Activated T-cell treated with anti-CD3 and anti-CD28 coated beads, Interleukin-2, amount 50 U/mL, for 1 hour (primary cell): Measurements from ENCODE around the gene EMX2.
"Not testable (repeated sequence)": the region's sequence is repeated elsewhere in the genome, so short reads cannot be mapped to it uniquely, and the experiment has no call there.

Source experiments
- DNase-seq: peaks from one replicate; pipeline ENCODE4 v3.0.0-alpha.2; 2020

Gene EMX2

GRCh38 chr10:117542706-117543224, at the start of gene EMX2:
Gene EMX2 (plus strand): TSS chr10:117542746. CDS start chr10:117543268, 522 bp downstream.
- no peak for DNase-seq

GRCh38 chr10:117496031-117496430, 46.5 kb upstream of the EMX2 start:
- no peak for DNase-seq

DNA sequence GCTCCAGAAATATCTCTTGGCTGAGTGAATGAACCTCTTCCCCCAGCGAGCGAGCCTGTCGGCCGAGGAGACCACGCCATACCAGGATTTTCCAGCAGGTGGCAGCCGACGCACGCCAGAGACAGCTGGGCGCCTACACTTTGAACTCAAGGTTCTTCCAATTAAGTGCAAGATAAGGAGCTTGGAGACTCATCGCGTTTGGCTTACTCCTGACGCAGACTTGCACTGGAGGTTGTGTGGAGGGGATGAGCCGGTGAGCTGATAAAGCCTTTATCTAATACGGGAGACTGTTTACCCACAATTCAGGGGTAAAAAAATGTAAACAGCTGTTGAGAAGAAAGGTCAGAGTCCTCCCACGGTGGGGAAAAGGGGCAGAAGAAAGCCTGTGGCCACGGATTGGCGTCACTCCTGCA, 45.9 kb upstream of the EMX2 start:
- DNase-seq: peak; percentile 75

GRCh38 chr10:117497736-117498135, 44.8 kb upstream of the EMX2 start:
- DNase-seq: no peak

- no peak for DNase-seq
Measured at GRCh38 chr10:117499248-117500105, 43.1 kb upstream of the EMX2 start.

DNA sequence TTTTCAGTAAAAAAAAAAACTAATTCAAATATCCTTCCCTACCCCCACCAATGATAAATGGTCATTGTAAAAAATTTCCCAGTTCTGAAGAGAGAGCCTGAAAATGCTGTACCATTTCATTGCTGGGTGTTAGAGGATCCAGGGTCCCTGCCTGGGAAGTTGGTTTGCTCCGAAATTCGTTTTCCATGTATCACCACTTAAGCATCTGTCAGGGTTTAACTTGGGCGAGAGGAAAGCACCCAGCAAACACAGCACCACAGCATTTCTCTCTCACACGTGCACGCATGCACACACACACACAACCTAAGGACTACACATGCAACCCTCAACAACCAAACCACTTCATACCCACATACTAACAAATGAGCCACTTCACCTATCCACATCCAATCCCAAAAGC, 42.1 kb upstream of the EMX2 start:
- DNase-seq: no peak

GRCh38 chr10:117501460-117502035, 41.0 kb upstream of the EMX2 start:
- no peak for DNase-seq

DNA sequence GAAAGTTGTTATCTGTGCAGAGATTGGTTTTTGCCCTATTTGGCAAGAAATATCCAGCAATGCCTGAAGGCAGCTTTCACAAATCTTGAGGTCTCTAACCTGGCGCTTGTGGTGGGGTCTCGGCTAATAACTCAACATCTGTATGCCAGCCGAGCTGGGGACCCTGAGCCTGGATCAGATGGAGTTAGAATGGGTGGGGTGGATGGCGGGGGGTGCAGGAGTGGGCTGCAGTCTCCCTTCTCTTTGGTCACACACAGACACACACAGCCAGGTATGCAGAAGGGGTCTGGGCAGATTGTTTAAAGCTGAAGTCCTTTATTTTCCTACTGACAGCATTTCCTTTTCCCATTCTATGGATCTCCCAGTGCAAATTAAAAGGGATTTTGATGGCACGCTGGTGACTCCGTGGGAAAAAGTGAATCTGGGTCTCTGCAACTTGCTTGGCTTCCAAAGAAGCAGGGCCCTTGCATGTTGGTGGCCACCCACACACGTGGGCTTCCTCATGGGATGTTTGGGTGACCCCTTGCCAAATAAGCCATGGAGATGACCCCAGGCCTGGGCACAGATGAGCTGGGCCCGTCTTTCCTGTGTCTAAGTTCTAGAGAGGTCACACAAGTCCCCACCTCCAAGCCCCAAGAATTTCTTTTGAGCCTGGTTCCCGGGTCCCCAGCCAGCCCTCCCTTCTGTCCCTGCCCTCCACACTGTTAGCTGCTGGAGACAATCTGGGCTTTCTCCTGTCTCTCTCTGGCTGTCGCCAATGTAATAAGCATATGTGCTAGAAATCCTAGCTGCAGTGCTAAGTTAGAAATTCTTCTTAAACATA, 39.9 kb upstream of the EMX2 start:
- no peak for DNase-seq

DNA sequence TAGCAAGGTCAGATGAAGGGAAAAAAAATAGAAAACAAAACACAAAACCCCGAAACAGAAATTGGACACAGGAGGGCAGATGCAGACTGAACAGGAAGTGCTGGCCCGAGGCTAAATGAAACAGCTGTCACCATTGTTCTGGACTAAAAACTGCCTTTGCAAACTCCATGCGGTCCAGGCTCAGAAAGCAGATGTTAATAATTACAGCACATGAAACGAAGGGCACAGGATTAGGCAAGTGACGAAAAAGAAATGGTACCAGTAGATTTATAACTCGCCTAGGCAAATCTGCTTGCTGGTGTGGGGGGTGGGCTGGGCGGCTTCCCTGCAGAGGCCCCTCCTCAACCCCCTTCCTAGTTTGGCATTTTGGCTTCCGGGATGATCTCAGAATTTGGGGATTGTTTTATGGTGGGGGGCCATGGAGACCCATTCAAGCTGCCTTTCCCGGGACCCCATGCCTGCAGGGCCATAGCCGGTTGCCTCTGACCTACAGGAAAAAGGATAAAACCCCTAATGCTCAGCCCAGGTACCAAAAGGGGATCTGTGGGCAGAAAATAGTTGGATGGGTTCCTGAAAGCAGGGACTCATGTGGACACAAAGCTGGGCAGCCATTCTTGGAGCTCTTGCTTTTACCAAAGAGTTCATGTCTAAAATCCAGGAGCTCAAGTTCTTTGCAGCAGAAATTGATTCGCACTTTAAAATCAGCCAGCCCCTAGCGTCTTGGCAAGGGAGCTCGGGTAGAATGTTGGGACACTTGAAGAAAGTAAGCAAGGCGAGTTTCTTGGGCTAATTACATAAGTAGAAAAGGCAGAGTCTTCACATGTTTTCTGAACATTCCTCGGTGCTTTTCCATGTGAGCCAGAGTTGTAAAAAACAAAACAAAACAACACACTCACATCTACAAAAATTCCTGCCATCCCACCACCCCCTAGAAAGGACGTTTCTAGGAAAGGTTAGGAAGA, 39.0 kb upstream of the EMX2 start:
- no peak for DNase-seq

DNA sequence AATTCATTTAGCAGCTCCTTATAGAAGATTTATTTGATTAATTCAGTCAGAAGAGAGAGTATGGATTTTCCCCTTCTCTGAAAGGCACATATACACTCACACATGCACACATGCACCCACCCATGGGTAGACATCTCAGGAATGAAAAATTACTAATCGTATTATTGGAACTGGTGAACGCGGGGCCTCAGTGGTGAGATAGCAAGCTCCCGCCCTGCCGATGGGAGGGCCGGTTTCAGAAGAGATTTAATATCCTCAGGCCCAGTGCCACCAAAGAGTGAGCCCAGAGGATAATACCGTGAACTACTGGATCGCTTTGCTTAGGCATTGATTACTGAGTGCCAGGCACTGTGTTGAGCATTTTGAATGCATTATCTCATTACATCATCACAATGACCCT, 38.0 kb upstream of the EMX2 start:
- no peak for DNase-seq

DNA sequence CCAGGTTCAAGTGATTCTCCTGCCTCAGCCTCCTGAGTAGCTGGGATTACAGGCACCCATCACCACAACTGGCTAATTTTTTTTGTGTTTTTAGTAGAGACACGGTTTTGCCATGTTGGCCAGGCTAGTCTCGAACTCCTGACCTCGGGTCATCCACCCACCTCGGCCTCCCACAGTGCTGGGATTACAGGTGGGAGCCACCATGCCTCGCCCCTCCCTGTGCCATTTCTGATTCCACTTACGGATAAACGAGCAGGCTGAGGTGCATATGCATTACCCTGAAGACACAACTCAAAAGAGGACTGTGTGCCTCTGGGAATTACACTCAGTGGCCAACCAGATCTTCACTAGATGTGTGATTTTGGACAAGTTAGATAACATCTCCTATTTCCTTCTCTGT, 35.5 kb upstream of the EMX2 start:
- DNase-seq: not testable (repeated sequence)

GRCh38 chr10:117509573-117509972, 33.0 kb upstream of the EMX2 start:
- no peak for DNase-seq

DNA sequence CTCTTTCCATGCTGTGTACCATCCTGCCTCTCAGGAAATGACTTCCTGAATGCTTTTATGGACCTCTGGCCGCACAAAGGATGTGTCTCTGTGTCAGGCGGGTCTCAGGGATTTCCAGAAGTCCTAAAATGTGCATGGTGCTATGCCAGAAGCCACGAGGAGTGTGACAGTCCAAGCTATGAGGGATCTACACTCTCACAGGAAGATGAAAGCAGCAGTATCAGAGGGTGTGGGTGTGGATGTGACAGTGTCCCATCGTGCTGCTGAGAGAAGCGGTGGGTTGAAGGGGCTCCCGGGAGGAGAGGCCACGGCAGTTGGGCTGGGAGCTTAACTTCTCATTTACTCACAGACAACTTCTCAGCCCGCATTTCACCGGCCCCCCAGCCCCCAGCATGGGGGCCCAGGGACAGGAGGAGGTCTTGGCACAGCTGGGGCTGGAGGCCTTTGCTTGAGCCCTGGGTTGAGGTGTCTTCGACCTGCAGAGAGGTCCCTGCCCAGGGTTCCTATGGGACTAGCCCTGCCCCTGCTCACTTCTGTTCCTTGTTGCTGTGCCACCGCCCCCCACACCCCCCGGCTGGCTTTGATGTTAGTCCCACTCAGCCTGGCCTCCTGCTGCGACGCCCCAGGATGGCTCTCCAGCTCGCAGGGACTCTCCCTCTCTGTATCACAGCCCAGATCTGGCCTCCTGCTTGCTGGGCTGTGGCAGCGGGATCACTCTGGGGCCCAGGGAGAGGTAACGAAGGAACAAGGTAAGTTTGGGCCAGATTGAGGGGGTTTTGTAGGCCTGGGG, 30.8 kb upstream of the EMX2 start:
- DNase-seq: no peak

DNA sequence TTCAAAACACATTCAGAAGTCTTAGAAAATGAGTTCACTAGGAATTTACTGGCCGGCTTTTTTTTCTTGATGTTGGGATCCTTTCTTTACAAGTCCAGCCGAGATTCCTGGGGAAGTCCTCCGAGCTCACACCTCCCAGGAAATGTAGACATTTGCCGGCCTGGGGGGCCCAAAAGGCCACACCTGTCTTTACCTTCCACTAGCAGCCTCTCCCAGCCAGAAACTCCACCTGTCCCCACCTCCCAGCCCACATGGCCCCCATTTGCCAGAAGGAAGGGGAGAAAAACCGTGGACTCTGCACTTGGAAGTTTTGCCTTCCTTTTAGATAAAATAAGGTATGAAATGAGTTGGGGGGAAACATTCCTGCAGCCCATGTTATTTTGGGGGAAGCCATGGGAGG, 27.6 kb upstream of the EMX2 start:
- no peak for DNase-seq

DNA sequence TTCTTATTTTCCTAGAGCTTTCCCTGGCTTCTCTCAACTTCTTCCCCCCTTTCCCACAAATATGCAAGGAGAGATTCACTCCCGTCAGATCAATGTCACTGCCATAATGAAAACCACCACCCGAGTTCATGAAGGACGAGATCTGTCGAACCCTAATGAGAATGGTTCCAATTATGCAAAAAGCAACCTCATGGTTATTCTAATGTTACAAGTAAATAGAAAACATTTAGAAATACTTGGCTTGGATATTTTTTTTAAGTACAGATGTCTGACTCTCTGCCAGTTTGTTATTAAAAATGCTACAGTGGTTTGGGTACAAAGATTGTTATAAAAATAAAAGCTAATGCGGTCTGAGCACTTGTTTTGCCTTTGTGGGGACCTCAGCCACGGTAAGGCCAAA, 25.9 kb upstream of the EMX2 start:
- DNase-seq: no peak

- DNase-seq: no peak
Measured at GRCh38 chr10:117518246-117518645, 24.3 kb upstream of the EMX2 start.

- DNase-seq: no peak
Measured at GRCh38 chr10:117519286-117519685, 23.3 kb upstream of the EMX2 start.

GRCh38 chr10:117519879-117520278, 22.7 kb upstream of the EMX2 start:
- DNase-seq: no peak

DNA sequence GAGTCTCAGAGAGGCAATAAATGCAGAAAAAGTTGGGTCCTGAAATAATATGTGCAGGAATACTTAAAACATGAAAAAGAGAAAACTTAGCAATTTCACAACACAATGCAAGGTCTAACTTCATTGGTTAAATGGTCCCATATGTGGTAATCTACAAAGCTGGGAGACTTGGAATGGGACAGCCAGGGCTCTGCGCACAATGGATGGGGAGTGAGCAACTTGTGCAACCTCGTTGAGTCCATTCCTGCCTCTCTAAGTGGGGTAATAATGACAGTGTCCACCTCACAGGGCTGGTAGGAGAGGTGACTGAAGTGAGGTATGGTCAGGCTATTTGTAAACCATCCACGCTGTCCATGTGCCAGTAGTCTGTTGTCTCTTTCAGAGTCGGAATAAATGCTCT, 11.8 kb upstream of the EMX2 start:
- DNase-seq: no peak

DNA sequence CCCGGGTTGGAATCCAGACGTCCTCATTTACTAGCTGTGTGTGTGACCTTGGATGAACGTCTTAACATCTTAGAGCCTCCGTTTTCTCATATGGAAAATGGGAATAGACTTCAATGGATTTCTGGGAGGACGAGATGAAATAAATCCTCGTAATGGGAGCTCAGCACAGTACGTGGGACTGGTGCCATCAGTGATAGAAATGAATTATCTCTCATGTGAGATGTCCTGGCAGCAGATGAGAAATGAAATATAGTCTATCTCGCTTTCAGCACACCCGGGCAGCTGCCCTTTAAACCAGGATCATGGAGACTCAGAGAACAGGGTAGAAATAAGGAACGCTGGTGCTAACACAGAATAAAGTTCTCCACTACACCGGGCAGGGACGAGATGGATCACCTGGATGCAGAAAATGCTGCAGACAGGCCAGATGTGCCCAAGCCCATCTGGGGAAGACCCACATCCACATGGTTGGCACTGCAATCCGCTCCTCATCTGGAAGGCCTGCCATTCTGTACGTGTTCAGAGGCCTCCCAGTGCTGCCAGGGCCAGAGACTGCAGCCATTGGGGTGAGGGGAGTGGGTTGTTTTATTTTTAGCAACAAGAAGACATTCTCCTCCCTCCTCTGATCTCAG, 11.1 kb upstream of the EMX2 start:
- no peak for DNase-seq

DNA sequence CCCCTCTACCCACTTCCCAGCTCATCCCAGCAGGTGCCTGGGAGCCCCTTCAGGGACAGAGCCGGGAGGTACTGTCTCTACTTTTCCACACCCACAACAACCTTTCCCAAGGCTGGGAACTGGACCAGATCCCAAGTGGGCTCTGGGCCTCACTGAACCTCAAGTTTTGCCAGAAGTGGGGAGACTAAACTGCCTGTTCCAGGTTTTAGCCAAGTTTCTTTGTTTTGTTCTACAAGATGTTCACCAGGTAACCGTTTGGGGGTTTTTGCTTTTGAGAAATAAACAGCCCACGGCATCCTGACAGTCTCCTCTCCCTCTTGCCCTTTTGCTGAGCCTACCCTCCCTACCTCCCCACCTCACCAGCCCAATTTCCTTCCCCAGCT, 10.6 kb upstream of the EMX2 start:
- no peak for DNase-seq
